Measurements from ENCODE around the gene RSBN1.
"Not testable (repeated sequence)": the region's sequence is repeated elsewhere in the genome, so short reads cannot be mapped to it uniquely, and the experiment has no call there.

The RSBN1 gene

GRCh38 chr1:113742515-113742914 lies 69.8 kb downstream of the RSBN1 start:
- DNase-seq, result no peak

GRCh38 chr1:113734357-113735055 lies 77.8 kb downstream of the RSBN1 start:
- no peak for DNase-seq

- DNase-seq, result no peak
Measured at GRCh38 chr1:113732802-113733201, 79.5 kb downstream of the RSBN1 start.

- DNase-seq, result no peak
Measured at GRCh38 chr1:113721010-113721409, 91.3 kb downstream of the RSBN1 start.

- not testable (repeated sequence) for DNase-seq
Measured at GRCh38 chr1:113718621-113719020, 93.7 kb downstream of the RSBN1 start.

GRCh38 chr1:113717506-113717905 lies 94.8 kb downstream of the RSBN1 start:
- not testable (repeated sequence) for DNase-seq

- no peak for DNase-seq
Measured at GRCh38 chr1:113714606-113715269, 97.5 kb downstream of the RSBN1 start.

Data from C1 segment of cervical spinal cord (tissue), 14 donors.